ENCODE results near the gene MLH3. TPM values are rescaled to one million over a fixed set of nuclear protein-coding genes. Genes with fewer than 3 reads are reported as not detected.

MLH3 gene
- total and polyA plus RNA-seq, 2 donors (not counting 3 experiments of a cell fraction or from before 2014, with no cell fraction given), result 4.8 to 16.5 TPM

GRCh38 chr14:75047506-75047905 is 3.8 kb downstream of the MLH3 start:
- Histone ChIP-seq H3K27ac (ENCODE audit: insufficient read depth, low read depth, low read length) (no peak overlapping the region), H4K20me1 (replicated peaks; ENCODE audit: control insufficient read depth, extremely low read depth, insufficient read depth, low read length) (no peaks in the 10 kb centered on the region), H2AFZ (ENCODE audit: low read depth, low read length) (no peak overlapping the region), H3K79me2 (ENCODE audit: control insufficient read depth, insufficient read depth, low read length) (peaks cover 6% of the 10 kb centered on the region), H3K27me3 (ENCODE audit: control insufficient read depth in 2 of 2, insufficient read depth in 2 of 2, low read length in 2 of 2) (no peaks in the 10 kb centered on the region), H3K4me2 (ENCODE audit: insufficient read depth, low read length) (no peak overlapping the region), H3K4me3 (replicated peaks in 1 of 3; ENCODE audit: insufficient read depth in 1 of 3, low read depth in 1 of 3, low read length in 3 of 3) (no peak overlapping the region), H3K36me3 (ENCODE audit: control insufficient read depth in 2 of 2, extremely low read depth in 1 of 2, insufficient read depth in 2 of 2, low read length in 2 of 2) (no peaks in the 10 kb centered on the region), H3K9me1 (replicated peaks; ENCODE audit: control insufficient read depth, extremely low read depth, insufficient read depth, low read length) (no peaks in the 10 kb centered on the region), H3K4me1 (ENCODE audit: control insufficient read depth, extremely low read depth, insufficient read depth, low read length) (peaks cover 21% of the 10 kb centered on the region), H3K9ac (replicated peaks; ENCODE audit: extremely low read depth, insufficient read depth, low read length) (no peak overlapping the region), H3K9me3 (replicated peaks; ENCODE audit: control insufficient read depth, insufficient read depth, low read length) (no peaks in the 10 kb centered on the region)
- FAIRE-seq (no peak), DNase-seq (ENCODE audit: low read depth, low spot score) (no peak)
- TF ChIP-seq POLR2AphosphoS5 (IDR thresholded peaks at IDR 0.05; ENCODE audit: insufficient read depth, low read depth, low read length) (no peak), CTCF (IDR thresholded peaks at IDR 0.05; ENCODE audit: extremely low read depth in 1 of 2, insufficient read depth in 1 of 2, low read depth in 1 of 2, low read length in 2 of 2) (no peak), POLR2A (IDR thresholded peaks at IDR 0.05; ENCODE audit: low read depth, low read length) (no peak), MYC (IDR thresholded peaks at IDR 0.05; ENCODE audit: low read depth, low read length) (no peak), FOS (IDR thresholded peaks at IDR 0.05; ENCODE audit: borderline replicate concordance, insufficient read depth, low read length) (no peak), JUN (IDR thresholded peaks at IDR 0.05; ENCODE audit: borderline replicate concordance, insufficient read depth, insufficient read length, low read depth) (no peak), EZH2 (IDR thresholded peaks at IDR 0.05; ENCODE audit: borderline replicate concordance, low read depth, low read length, severe bottlenecking) (no peak), GATA2 (IDR thresholded peaks at IDR 0.05; ENCODE audit: insufficient read depth, insufficient read length, low read depth, low read length) (no peak)
- TF ChIP-seq, protein P1, sequence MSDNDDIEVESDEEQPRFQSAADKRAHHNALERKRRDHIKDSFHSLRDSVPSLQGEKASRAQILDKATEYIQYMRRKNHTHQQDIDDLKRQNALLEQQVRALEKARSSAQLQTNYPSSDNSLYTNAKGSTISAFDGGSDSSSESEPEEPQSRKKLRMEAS (IDR thresholded peaks at IDR 0.05; ENCODE audit: insufficient read depth, insufficient read length), result no peak
- ChIA-PET POLR2A (no interaction called here), CTCF (interaction anchor here (1.1 kb wide), 1 partner anchor 16 kb away, joined by 3 read pairs; the partner anchor contains the start of gene ACYP1)
- dilution Hi-C loops (cut with MboI; ENCODE audit: extremely low pct_ligation_motif_present, low sequenced_read_pairs) (no loop called here), intact Hi-C loops (cut with micrococcal nuclease) (loop anchor here (2.0 kb wide), 1 partner anchor 17 kb away; the partner anchor contains the start of gene ACYP1)
- BruUV-seq (replicated peaks), result no TSS peak

Measured in endothelial cell of umbilical vein (primary cell).